MM.1S (cell line): ENCODE data around the gene TMTC1.

ENCODE experiments used
- DNase-seq: peaks from one replicate; pipeline ENCODE4 v3.0.0-alpha.2; 2015
- H2AFZ ChIP-seq: fragments of 300-600 bp; sonication (generic); 2 replicates; pipeline ENCODE4 v1.6.0; 2016; ENCODE audit warnings: antibody characterized with exemption, low read length
- H3F3A ChIP-seq: fragments of 300-600 bp; sonication (generic); 2 replicates; pipeline ENCODE4 v1.6.1; 2016; ENCODE audit warnings: mild to moderate bottlenecking, antibody characterized with exemption, low read length, moderate library complexity, mixed read lengths; ENCODE audit not compliant: insufficient read depth
- H3K27ac ChIP-seq: fragments of 300-600 bp; sonication (generic); 2 replicates; pipeline ENCODE4 v1.5.1; 2016; ENCODE audit warnings: mild to moderate bottlenecking, low read length
- H3K27me3 ChIP-seq: fragments of 300-600 bp; sonication (generic); replicated peaks from 2 replicates; pipeline ENCODE4 v1.6.0; 2016; ENCODE audit warnings: low read length; ENCODE audit not compliant: insufficient read depth
- H3K36me3 ChIP-seq: fragments of 300-600 bp; sonication (generic); replicated peaks from 2 replicates; pipeline ENCODE4 v1.6.1; 2016; ENCODE audit warnings: mild to moderate bottlenecking, low read length, mixed read lengths; ENCODE audit not compliant: insufficient read depth
- H3K4me1 ChIP-seq: fragments of 300-600 bp; sonication (generic); 2 replicates; pipeline ENCODE4 v1.6.1; 2016; ENCODE audit warnings: low read length, mixed read lengths
- H3K4me2 ChIP-seq: fragments of 300-600 bp; sonication (generic); 2 replicates; pipeline ENCODE4 v1.6.0; 2016; ENCODE audit warnings: low read depth, low read length
- H3K4me3 ChIP-seq: fragments of 300-600 bp; sonication (generic); 2 replicates; pipeline ENCODE4 v1.5.1; 2016; ENCODE audit warnings: low read length, mixed read lengths
- H3K79me2 ChIP-seq: fragments of 300-600 bp; sonication (generic); 2 replicates; pipeline ENCODE4 v1.6.1; 2016; ENCODE audit warnings: mixed run types, low read length, mixed read lengths
- H3K9ac ChIP-seq: fragments of 300-600 bp; sonication (generic); 2 replicates; pipeline ENCODE4 v1.6.1; 2016; ENCODE audit warnings: low read length, mixed read lengths
- H3K9me2 ChIP-seq: fragments of 300-600 bp; sonication (generic); replicated peaks from 2 replicates; pipeline ENCODE4 v1.6.1; 2016; ENCODE audit warnings: mild to moderate bottlenecking, low read length, mixed read lengths; ENCODE audit not compliant: insufficient read depth
- H3K9me3 ChIP-seq: fragments of 300-600 bp; sonication (generic); replicated peaks from 2 replicates; pipeline ENCODE4 v1.6.1; 2016; ENCODE audit warnings: mild to moderate bottlenecking, low read length, mixed read lengths; ENCODE audit not compliant: insufficient read depth
- H4K20me1 ChIP-seq: fragments of 300-600 bp; sonication (generic); 2 replicates; pipeline ENCODE4 v1.6.1; 2016; ENCODE audit warnings: mild to moderate bottlenecking, low read length, moderate library complexity, mixed read lengths; ENCODE audit not compliant: insufficient read depth
- EZH2 ChIP-seq: fragments of 300-600 bp; sonication (generic); optimal IDR thresholded peaks from 2 replicates; pipeline ENCODE3; 2017; ENCODE audit warnings: low read depth, mild to moderate bottlenecking, antibody characterized with exemption, low read length, mixed read lengths
- EZH2phosphoT487 ChIP-seq: fragments of 300-600 bp; sonication (generic); IDR thresholded peaks from 2 replicates; pipeline ENCODE4 v1.6.1; 2018; ENCODE audit warnings: antibody characterized with exemption, low read length
- TF ChIP-seq, protein P1 (sequence below): fragments of 300-600 bp; sonication (generic); IDR thresholded peaks from 2 replicates; pipeline ENCODE4 v1.5.1; 2016; ENCODE audit warnings: antibody characterized with exemption, low read length, mixed read lengths

Gene TMTC1

DNA sequence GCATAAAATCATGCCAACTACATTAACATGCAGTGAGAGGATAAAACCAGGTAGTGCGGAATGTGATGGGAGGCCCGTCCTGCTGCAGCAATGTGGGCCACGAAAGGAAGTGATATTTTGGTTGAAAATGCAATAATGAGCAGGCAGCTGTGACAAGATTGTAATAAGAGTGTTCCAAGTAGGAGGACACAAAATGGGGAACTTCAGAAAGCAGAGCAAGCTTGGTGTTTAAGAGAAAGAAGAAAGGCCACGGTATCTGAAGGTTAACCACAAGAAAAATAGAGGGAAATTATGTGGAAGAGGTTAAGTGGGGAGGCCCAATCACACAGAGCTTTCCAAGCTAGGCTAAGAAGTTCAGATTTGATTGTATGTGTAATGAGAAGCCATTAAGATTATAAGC is 320.5 kb downstream of the TMTC1 start:
- DNase-seq, result no peak
- no peaks in the 10 kb centered on the region for H3K9me3 ChIP-seq
- no peaks in the 10 kb centered on the region for H3K27me3 ChIP-seq
- no peaks in the 10 kb centered on the region for H4K20me1 ChIP-seq
- no peak overlapping the region for H3K4me3 ChIP-seq
- no peak overlapping the region for H3K4me2 ChIP-seq
- H3K36me3 ChIP-seq, result no peaks in the 10 kb centered on the region
- H3K79me2 ChIP-seq, result no peaks in the 10 kb centered on the region
- no peaks in the 10 kb centered on the region for H3F3A ChIP-seq
- TF ChIP-seq EZH2phosphoT487 (no peak), EZH2 (no peak)
- TF ChIP-seq, protein P1, sequence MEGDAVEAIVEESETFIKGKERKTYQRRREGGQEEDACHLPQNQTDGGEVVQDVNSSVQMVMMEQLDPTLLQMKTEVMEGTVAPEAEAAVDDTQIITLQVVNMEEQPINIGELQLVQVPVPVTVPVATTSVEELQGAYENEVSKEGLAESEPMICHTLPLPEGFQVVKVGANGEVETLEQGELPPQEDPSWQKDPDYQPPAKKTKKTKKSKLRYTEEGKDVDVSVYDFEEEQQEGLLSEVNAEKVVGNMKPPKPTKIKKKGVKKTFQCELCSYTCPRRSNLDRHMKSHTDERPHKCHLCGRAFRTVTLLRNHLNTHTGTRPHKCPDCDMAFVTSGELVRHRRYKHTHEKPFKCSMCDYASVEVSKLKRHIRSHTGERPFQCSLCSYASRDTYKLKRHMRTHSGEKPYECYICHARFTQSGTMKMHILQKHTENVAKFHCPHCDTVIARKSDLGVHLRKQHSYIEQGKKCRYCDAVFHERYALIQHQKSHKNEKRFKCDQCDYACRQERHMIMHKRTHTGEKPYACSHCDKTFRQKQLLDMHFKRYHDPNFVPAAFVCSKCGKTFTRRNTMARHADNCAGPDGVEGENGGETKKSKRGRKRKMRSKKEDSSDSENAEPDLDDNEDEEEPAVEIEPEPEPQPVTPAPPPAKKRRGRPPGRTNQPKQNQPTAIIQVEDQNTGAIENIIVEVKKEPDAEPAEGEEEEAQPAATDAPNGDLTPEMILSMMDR, result no peak
- no peaks in the 10 kb centered on the region for H3K9me2 ChIP-seq
- no peaks in the 10 kb centered on the region for H3K4me1 ChIP-seq
- H3K9ac ChIP-seq, result no peak overlapping the region
- H2AFZ ChIP-seq, result no peak overlapping the region
- H3K27ac ChIP-seq, result no peak overlapping the region

DNA sequence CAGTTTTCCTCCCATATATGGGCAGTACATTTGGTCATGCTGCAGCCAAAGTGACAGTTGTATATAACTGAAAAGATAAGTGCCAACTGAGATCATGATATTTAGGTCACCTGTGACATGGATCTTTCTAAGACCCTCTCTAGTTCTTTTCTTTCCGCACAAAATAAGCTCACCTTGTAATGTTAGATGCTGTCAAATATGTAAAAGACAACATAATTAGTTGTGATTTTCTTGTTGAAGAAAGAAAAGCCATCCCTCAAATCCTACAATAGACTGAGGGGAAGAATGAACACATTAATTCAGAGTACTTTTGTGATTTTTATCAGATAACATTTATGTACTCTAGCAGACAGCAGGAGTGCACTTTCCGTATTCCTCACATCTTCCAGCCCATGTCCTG is 323.7 kb downstream of the TMTC1 start:
- H3K79me2 ChIP-seq, result no peaks in the 10 kb centered on the region

DNA sequence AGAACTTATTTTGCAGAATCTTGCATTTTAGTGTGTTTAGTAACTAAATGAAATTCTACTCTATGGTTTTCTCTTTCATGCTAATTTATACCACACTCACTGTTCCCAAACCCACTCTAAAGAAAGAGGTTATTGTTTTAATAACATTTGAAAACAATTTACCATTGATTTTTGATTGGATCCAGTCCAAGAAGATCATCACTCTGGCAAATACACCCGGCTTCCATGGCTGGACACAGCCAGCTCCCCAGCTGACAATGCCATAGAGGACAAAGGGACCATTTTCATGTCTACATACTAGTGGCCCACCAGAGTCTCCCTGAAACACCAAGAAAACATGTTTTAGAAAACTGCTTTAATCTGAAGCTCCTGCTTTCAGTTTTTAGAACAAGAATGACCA is 328.7 kb downstream of the TMTC1 start:
- no peak overlapping the region for H3K4me3 ChIP-seq
- H3K9me2 ChIP-seq, result no peaks in the 10 kb centered on the region
- H2AFZ ChIP-seq, result no peak overlapping the region
- no peaks in the 10 kb centered on the region for H4K20me1 ChIP-seq
- no peaks in the 10 kb centered on the region for H3K79me2 ChIP-seq
- H3K4me1 ChIP-seq, result no peaks in the 10 kb centered on the region
- H3K9ac ChIP-seq, result no peak overlapping the region
- H3K27me3 ChIP-seq, result no peaks in the 10 kb centered on the region
- no peaks in the 10 kb centered on the region for H3F3A ChIP-seq
- H3K27ac ChIP-seq, result no peak overlapping the region
- H3K36me3 ChIP-seq, result no peaks in the 10 kb centered on the region
- TF ChIP-seq EZH2 (no peak), EZH2phosphoT487 (no peak)
- TF ChIP-seq, protein P1, result no peak
- H3K9me3 ChIP-seq, result no peaks in the 10 kb centered on the region
- no peak for DNase-seq
- H3K4me2 ChIP-seq, result no peak overlapping the region

More for the DNA sequence above, 323.7 kb downstream of the TMTC1 start:
- Histone ChIP-seq H3K9ac (no peak overlapping the region), H3F3A (no peaks in the 10 kb centered on the region), H2AFZ (no peak overlapping the region), H3K4me2 (no peak overlapping the region), H3K36me3 (no peaks in the 10 kb centered on the region), H3K4me1 (no peaks in the 10 kb centered on the region), H3K27me3 (no peaks in the 10 kb centered on the region), H3K4me3 (no peak overlapping the region), H3K9me3 (no peaks in the 10 kb centered on the region), H3K27ac (no peak overlapping the region), H3K9me2 (no peaks in the 10 kb centered on the region), H4K20me1 (no peaks in the 10 kb centered on the region)
- TF ChIP-seq, protein P1, result no peak
- TF ChIP-seq EZH2phosphoT487, result no peak
- no peak for TF ChIP-seq EZH2
- DNase-seq, result no peak
